HCT116 (cell line): ENCODE results near the gene DTD1. TPM values are rescaled to one million over a fixed set of nuclear protein-coding genes. Genes with fewer than 3 reads are reported as not detected.

Source experiments
- ATAC-seq: fragments of 200-7000 bp; cut with Tn5 transposase; 2 replicates; pipeline ENCODE4 v1.9.1; 2020; ENCODE audit warnings: mild to moderate bottlenecking, moderate library complexity
- BruUV-seq: library from RNA; stranded (reverse); fragments of 400-500 nt; replicated peaks from 2 replicates; lab custom pipeline; 2021; lab: Mats Ljungman, UMichigan
- CTCF ChIA-PET: fragments of 300-600 bp; sonication (Branson Sonifier 250); formaldehyde crosslinking; loops from one replicate; lab custom pipeline; 2021; ENCODE audit warnings: antibody characterized with exemption; lab: Charles Lee
- POLR2A ChIA-PET: fragments of 300-600, 350-600 bp; sonication (Branson Sonifier 250); formaldehyde crosslinking; loops from one replicate; lab custom pipeline; 2021; ENCODE audit warnings: antibody characterized with exemption; lab: Charles Lee
- RAD21 ChIA-PET, 2 experiments: fragments of 300-600 bp; sonication (Branson Sonifier 250); formaldehyde crosslinking; loops; one replicate each; lab custom pipeline; 2023; ENCODE audit warnings: low total read pairs in 2 of 2; ENCODE audit not compliant: uncharacterized antibody in 2 of 2, unreplicated experiment in 2 of 2, low non-redundant PET in 1 of 2; lab: Charles Lee
- DNase-seq: peaks from one replicate; pipeline ENCODE4 v3.0.0-alpha.2; 2010; ENCODE audit warnings: low read depth, low spot score
- H2AFZ ChIP-seq: fragments of 200-600 bp; shearing (Covaris generic), sonication (generic); 2 replicates; pipeline ENCODE4 v1.6.1; 2017; ENCODE audit warnings: low read depth, mixed run types, mixed read lengths, antibody characterized with exemption, low read length; ENCODE audit not compliant: poor library complexity, severe bottlenecking
- H3K27ac ChIP-seq: 2 replicates; pipeline ENCODE4 v1.5.1; 2012; ENCODE audit warnings: low read depth, low read length
- H3K27me3 ChIP-seq: fragments of 200-600 bp; sonication (generic); 2 replicates; pipeline ENCODE4 v1.6.1; 2016; ENCODE audit warnings: mixed run types, low read length, mixed read lengths; ENCODE audit not compliant: insufficient read depth
- H3K36me3 ChIP-seq, 2 experiments: fragments of 200-500 bp in 1 of 2; fragments of 200-600 bp in 1 of 2; sonication (Bioruptor generic) in 1 of 2; sonication (generic) in 1 of 2; 2 replicates each; pipeline versions ENCODE4 v1.5.1 to v1.6.1; 2014 to 2016; ENCODE audit warnings: low read length in 2 of 2, inconsistent platforms in 1 of 2, mixed read lengths in 1 of 2, mixed run types in 1 of 2; ENCODE audit not compliant: insufficient read depth in 2 of 2, control insufficient read depth in 1 of 2
- H3K4me1 ChIP-seq, 2 experiments: fragments of 200-600 bp in 1 of 2; sonication (generic) in 1 of 2; 2 replicates each; pipeline versions ENCODE4 v1.5.1 to v1.6.1; 2012 to 2017; ENCODE audit warnings: low read length in 2 of 2, inconsistent platforms in 1 of 2, mild to moderate bottlenecking in 1 of 2, mixed read lengths in 1 of 2, mixed run types in 1 of 2, moderate library complexity in 1 of 2; ENCODE audit not compliant: insufficient read depth in 2 of 2, control insufficient read depth in 1 of 2
- H3K4me2 ChIP-seq: fragments of 200-600 bp; sonication (generic); 2 replicates; pipeline ENCODE4 v1.6.1; 2017; ENCODE audit warnings: mixed run types, low read length, mixed read lengths
- H3K4me3 ChIP-seq, 2 experiments: fragments of 200-600 bp in 1 of 2; sonication (generic) in 1 of 2; replicated peaks in 1 of 2; 2 replicates each; pipeline ENCODE4 v1.5.1; 2011 to 2016; ENCODE audit warnings: low read length in 2 of 2, control low read depth in 1 of 2, low read depth in 1 of 2, mild to moderate bottlenecking in 1 of 2, mixed read lengths in 1 of 2, mixed run types in 1 of 2
- H3K79me2 ChIP-seq: fragments of 200-600 bp; sonication (generic); 2 replicates; pipeline ENCODE4 v1.6.1; 2017; ENCODE audit warnings: mild to moderate bottlenecking, mixed run types, low read length, moderate library complexity, mixed read lengths; ENCODE audit not compliant: insufficient read depth
- H3K9ac ChIP-seq: fragments of 200-600 bp; sonication (generic); 2 replicates; pipeline ENCODE4 v1.6.1; 2016; ENCODE audit warnings: low read length, mixed read lengths
- H3K9me2 ChIP-seq: fragments of 200-600 bp; sonication (generic), shearing (Covaris generic); 2 replicates; pipeline ENCODE4 v1.6.1; 2017; ENCODE audit warnings: mixed run types, mild to moderate bottlenecking, moderate library complexity; ENCODE audit not compliant: insufficient read depth
- H3K9me3 ChIP-seq, 2 experiments: fragments of 200-500 bp in 1 of 2; fragments of 200-600 bp in 1 of 2; sonication (Bioruptor generic) in 1 of 2; sonication (generic) in 1 of 2; 2 replicates each; pipeline ENCODE4 v1.6.1; 2014 to 2017; ENCODE audit warnings: low read length in 2 of 2, mixed read lengths in 2 of 2, inconsistent platforms in 1 of 2, low read depth in 1 of 2, mild to moderate bottlenecking in 1 of 2, mixed run types in 1 of 2, moderate library complexity in 1 of 2; ENCODE audit not compliant: control insufficient read depth in 1 of 2, insufficient read depth in 1 of 2
- H4K20me1 ChIP-seq: fragments of 200-600 bp; sonication (generic), shearing (Covaris generic); 2 replicates; pipeline ENCODE4 v1.6.1; 2017; ENCODE audit warnings: mixed run types, mild to moderate bottlenecking, moderate library complexity; ENCODE audit not compliant: insufficient read depth
- ATF3 ChIP-seq: IDR thresholded peaks from 2 replicates; pipeline ENCODE4 v1.6.1; 2012
- CBX3 ChIP-seq: IDR thresholded peaks from 2 replicates; pipeline ENCODE4 v1.6.1; 2012; ENCODE audit warnings: low read depth
- CEBPB ChIP-seq: IDR thresholded peaks from 2 replicates; pipeline ENCODE4 v1.6.1; 2012; ENCODE audit warnings: low read depth
- CTCF ChIP-seq, 3 experiments: fragments of 200-600 bp in 1 of 3; sonication (generic) in 1 of 3; IDR thresholded peaks in 2 of 3; conservative IDR thresholded peaks in 1 of 3; 2 replicates each; pipeline ENCODE4 v1.5.1; 2012 to 2017; ENCODE audit warnings: low read depth in 2 of 3, low read length in 2 of 3, antibody characterized with exemption in 1 of 3, borderline replicate concordance in 1 of 3, control low read depth in 1 of 3, mild to moderate bottlenecking in 1 of 3, mixed read lengths in 1 of 3, mixed run types in 1 of 3, moderate library complexity in 1 of 3; ENCODE audit not compliant: insufficient read depth in 1 of 3
- EGR1 ChIP-seq: IDR thresholded peaks from 2 replicates; pipeline ENCODE4 v1.6.1; 2012; ENCODE audit warnings: low read depth
- EZH2phosphoT487 ChIP-seq: fragments of 200-600 bp; IDR thresholded peaks from 2 replicates; pipeline ENCODE4 v1.6.1; 2018; ENCODE audit warnings: antibody characterized with exemption, borderline replicate concordance
- FOSL1 ChIP-seq: IDR thresholded peaks from 2 replicates; pipeline ENCODE4 v1.6.1; 2012; ENCODE audit warnings: low read depth
- JUND ChIP-seq: IDR thresholded peaks from 2 replicates; pipeline ENCODE4 v1.6.1; 2012
- MAX ChIP-seq: IDR thresholded peaks from 2 replicates; pipeline ENCODE4 v1.6.1; 2012
- REST ChIP-seq: IDR thresholded peaks from 2 replicates; pipeline ENCODE4 v1.6.1; 2012; ENCODE audit warnings: low read depth
- SP1 ChIP-seq: IDR thresholded peaks from 2 replicates; pipeline ENCODE4 v1.6.1; 2012; ENCODE audit warnings: low read depth
- SRF ChIP-seq: IDR thresholded peaks from 2 replicates; pipeline ENCODE4 v1.6.1; 2012; ENCODE audit warnings: low read depth
- ZBTB33 ChIP-seq: IDR thresholded peaks from 2 replicates; pipeline ENCODE4 v1.6.1; 2011; ENCODE audit warnings: mild to moderate bottlenecking, low read length, moderate library complexity; ENCODE audit not compliant: insufficient replicate concordance; ENCODE audit errors: extremely low read depth
- ZFX ChIP-seq: fragments of 450-650 bp; IDR thresholded peaks from 2 replicates; pipeline ENCODE4 v1.6.1; 2017
- ZNF274 ChIP-seq: fragments of 200-500 bp; sonication (Bioruptor generic); IDR thresholded peaks from 2 replicates; pipeline ENCODE4 v1.6.1; 2014; ENCODE audit warnings: mild to moderate bottlenecking, low read depth, low read length, inconsistent platforms
- intact Hi-C: fragments of 100-400 bp; cut with micrococcal nuclease; formaldehyde crosslinking; loops from 2 replicates; pipeline ENCODE4 v1.10.0; 2022
- total RNA-seq: library from RNA; stranded (reverse); gene quantifications from one replicate; pipeline ENCODE4 v1.2.1, GENCODE V29; 2021; ENCODE audit not compliant: unreplicated experiment

The DTD1 gene
- total RNA-seq, 1 experiment from 2014 or later: 54.5 TPM

GRCh38 chr20:18609741-18610140 is 21.9 kb downstream of the DTD1 start:
- BruUV-seq: no TSS peak
- H3K36me3 ChIP-seq: no peaks in the 10 kb centered on the region; a peak in 1 of 4 replicates
- no peak for DNase-seq
- H3K4me1 ChIP-seq: no peaks in the 10 kb centered on the region
- intact Hi-C loops: no loop called here
- H3K27me3 ChIP-seq: no peaks in the 10 kb centered on the region
- no peaks in the 10 kb centered on the region for H3K9me2 ChIP-seq
- H3K9ac ChIP-seq: no peak overlapping the region
- TF ChIP-seq SRF (no peak), REST (no peak), SP1 (no peak), MAX (no peak), CTCF (IDR thresholded peaks at IDR 0.05 in 2 of 3, conservative IDR thresholded peaks at IDR 0.05 in 1 of 3; ENCODE audit: borderline replicate concordance in 1 of 3, insufficient read depth in 1 of 3, low read depth in 2 of 3, low read length in 2 of 3) (no peak), ATF3 (no peak), EGR1 (no peak), ZBTB33 (no peak), ZFX (no peak), FOSL1 (no peak), JUND (no peak), ZNF274 (no peak), CBX3 (no peak), CEBPB (no peak), EZH2phosphoT487 (no peak)
- H3K4me2 ChIP-seq: no peak overlapping the region
- ChIA-PET CTCF (no interaction called here), POLR2A (no interaction called here), RAD21 (no interaction called here)
- no peak overlapping the region for H2AFZ ChIP-seq
- H3K4me3 ChIP-seq: no peak overlapping the region
- H3K9me3 ChIP-seq: no peaks in the 10 kb centered on the region
- no peaks in the 10 kb centered on the region for H4K20me1 ChIP-seq
- no peak overlapping the region for H3K27ac ChIP-seq
- no peak for ATAC-seq
- H3K79me2 ChIP-seq: no peaks in the 10 kb centered on the region
